Adrenal gland (tissue), 12 donors: ENCODE results near the gene SART3. TPM values are rescaled to one million over a fixed set of nuclear protein-coding genes. Genes with fewer than 3 reads are reported as not detected.
"Not testable (repeated sequence)": the region's sequence is repeated elsewhere in the genome, so short reads cannot be mapped to it uniquely, and the experiment has no call there.

Experiments used
- DNase-seq, 7 donors: peaks; one replicate each; pipeline ENCODE4 v3.0.0-alpha.2; 2019 to 2020
- H3K27ac ChIP-seq, 5 donors: fragments of 200-600 bp; sonication (generic) in 4 of 5; 1 replicate in 3 of 5; 2 replicates in 2 of 5; pipeline versions ENCODE4 v1.5.1 to v1.8.0; 2016 to 2020; ENCODE audit warnings: mild to moderate bottlenecking in 1 of 5
- H3K27me3 ChIP-seq: fragments of 200-600 bp; 2 replicates; pipeline ENCODE4 v1.8.0; 2021
- H3K36me3 ChIP-seq, 2 donors: fragments of 200-600 bp; replicated peaks in 1 of 2; 1 replicate in 1 of 2; 2 replicates in 1 of 2; pipeline versions ENCODE4 v1.5.1 to v1.8.0; 2018 to 2022
- H3K4me1 ChIP-seq, 2 donors: fragments of 200-600 bp; replicated peaks in 1 of 2; 1 replicate in 1 of 2; 2 replicates in 1 of 2; pipeline versions ENCODE4 v1.5.1 to v1.8.0; 2018 to 2021
- H3K4me3 ChIP-seq, 4 donors: fragments of 200-600 bp; sonication (generic) in 3 of 4; one replicate each; pipeline ENCODE4 v1.5.1; 2016 to 2018
- H3K9me3 ChIP-seq, 3 donors: fragments of 200-600 bp; sonication (generic) in 1 of 3; replicated peaks in 1 of 3; 1 replicate in 2 of 3; 2 replicates in 1 of 3; pipeline versions ENCODE4 v1.5.1 to v1.8.0; 2016 to 2021
- CTCF ChIP-seq, 6 experiments: fragments of 450-650 bp in 4 of 6; fragments of 200-600 bp in 2 of 6; sonication (generic) in 1 of 6; IDR thresholded peaks; 1 replicate in 5 of 6; 2 replicates in 1 of 6; pipeline versions ENCODE4 v1.5.1 to v1.8.0; 2016 to 2021; ENCODE audit warnings: antibody characterized with exemption in 6 of 6, mild to moderate bottlenecking in 2 of 6, moderate library complexity in 1 of 6
- POLR2A ChIP-seq, 2 donors: fragments of 450-650 bp; IDR thresholded peaks; one replicate each; pipeline ENCODE4 v1.6.1; 2017; ENCODE audit warnings: antibody characterized with exemption in 2 of 2, mild to moderate bottlenecking in 2 of 2, moderate library complexity in 1 of 2
- WGBS, 4 donors: extraction: QIAGEN DNeasy Blood & Tissue Kit in 2 of 4; methylation state at CpG; one replicate each; pipeline versions ENCODE4 v1.1.5 to v1.1.7; 2013 to 2017; 5-methylcytosine and 5-hydroxymethylcytosine counted together
- intact Hi-C, 2 donors: fragments of 100-400 bp; cut with DNase I; formaldehyde crosslinking; loops; one replicate each; pipeline versions ENCODE4 v1.14.1 to v1.15.0; 2022 to 2023
- polyA plus RNA-seq, 3 donors: library from polyadenylated mRNA; stranded (reverse); fragments of 200-250 nt in 2 of 3; fragments of 350-450 nt in 1 of 3; fragmentation: Illumina TruSeq in 1 of 3; extraction: RNeasy Lipid Tissue Mini Kit (QIAGEN cat#74804) in 1 of 3; gene quantifications; one replicate each; pipeline ENCODE4 v1.2.3, GENCODE V29; 2013 to 2014
- total RNA-seq, 9 donors: library from RNA; depleted of rRNA in 4 of 9; stranded (reverse); fragments of >200 nt in 4 of 9; fragments of 120-200 nt in 1 of 9; fragmentation: NEBNext Ultra II Directional in 1 of 9; extraction: Animal tissue kit (Norgen Biotek cat#: 25700) in 1 of 9; gene quantifications; one replicate each; pipeline versions ENCODE4 v1.1.0 to v1.2.4, GENCODE V29; 2013 to 2023
- donor health status: healthy with polysubstance abuse.
- donor health status: Bipolar disorder and iron deficiency.
- donor health status: DM: yes; HTN: yes; CAD: no.
- donor health status: DM: no; HTN: no; CAD: no.
- donor health status: DM: no; HTN: no; CAD: no.
- donor health status: DM: yes; HTN: yes; CAD: no.

Gene SART3
- total and polyA plus RNA-seq, 12 donors, result 27.5 to 79.3 (median 39.7) TPM

GRCh38 chr12:108559748-108560147 lies 1.2 kb downstream of the SART3 start:
- Histone ChIP-seq H3K4me3 (peak overlapping the region in 2 of 4 donors; percentile 81 to 85), H3K27ac (peak overlapping the region in 1 of 5 donors; percentile 98), H3K9me3 (no peaks in the 10 kb centered on the region), H3K36me3 (peaks cover 0 to 8% of the 10 kb centered on the region in 2 donors), H3K27me3 (no peaks in the 10 kb centered on the region), H3K4me1 (peaks cover 15 to 61% of the 10 kb centered on the region in 2 donors)
- TF ChIP-seq CTCF (IDR thresholded peaks at IDR 0.05) (no peak), POLR2A (IDR thresholded peaks at IDR 0.05) (no peak)
- intact Hi-C loops, result loop anchor here in 1 of 2 donors (10.0 kb wide), 1 partner anchor 235 kb away; no protein-coding TSS in a partner anchor
- 49 to 71% (median 55%) methylated on average over 3 of the region's 3 CpGs for WGBS, 4 donors
- no peak for DNase-seq

- no peaks in the 10 kb centered on the region for H3K27me3 ChIP-seq
- no peak for TF ChIP-seq CTCF (IDR thresholded peaks at IDR 0.05)
- TF ChIP-seq POLR2A (IDR thresholded peaks at IDR 0.05), result no peak
- H3K4me3 ChIP-seq, result no peak overlapping the region
- peaks cover 15 to 58% of the 10 kb centered on the region in 2 donors for H3K4me1 ChIP-seq
- no peaks in the 10 kb centered on the region for H3K9me3 ChIP-seq
- WGBS, 4 donors, result 83 to 87% (median 85%) methylated on average over 12 to 14 of the region's 14 CpGs
- intact Hi-C loops, result no loop called here
- no peak for DNase-seq
- H3K27ac ChIP-seq, result no peak overlapping the region
- H3K36me3 ChIP-seq, result peaks cover 0 to 2% of the 10 kb centered on the region in 2 donors
These were observed 1.8 kb downstream of the SART3 start for GRCh38 chr12:108559007-108559655.

- H3K9me3 ChIP-seq, H3K36me3 ChIP-seq, DNase-seq, intact Hi-C loops, H3K27me3 ChIP-seq, H3K27ac ChIP-seq, H3K4me3 ChIP-seq: not testable (repeated sequence)
- H3K4me1 ChIP-seq, result peaks cover 8 to 59% of the 10 kb centered on the region in 2 donors
- 82 to 93% (median 92%) methylated on average over 9 of the region's 9 CpGs for WGBS, 4 donors
These were observed 5.6 kb downstream of the SART3 start for GRCh38 chr12:108555383-108555782.

- Histone ChIP-seq H3K9me3 (no peaks in the 10 kb centered on the region), H3K4me3 (no peak overlapping the region), H3K27ac (no peak overlapping the region), H3K36me3 (peaks cover 0 to 1% of the 10 kb centered on the region in 2 donors), H3K4me1 (peaks cover 0 to 43% of the 10 kb centered on the region in 2 donors), H3K27me3 (no peaks in the 10 kb centered on the region)
- no peak for DNase-seq
- TF ChIP-seq POLR2A (IDR thresholded peaks at IDR 0.05) (no peak), CTCF (IDR thresholded peaks at IDR 0.05) (no peak)
- intact Hi-C loops, result no loop called here
- WGBS, 4 donors, result 90 to 96% (median 93%) methylated on average over 5 of the region's 5 CpGs
These were observed 7.2 kb downstream of the SART3 start for GRCh38 chr12:108553799-108554198.

GRCh38 chr12:108551535-108551934 lies 9.4 kb downstream of the SART3 start:
- no peak overlapping the region for H3K4me3 ChIP-seq
- no peak for DNase-seq
- no peaks in the 10 kb centered on the region for H3K9me3 ChIP-seq
- H3K27me3 ChIP-seq, result no peaks in the 10 kb centered on the region
- TF ChIP-seq CTCF (IDR thresholded peaks at IDR 0.05), result no peak
- TF ChIP-seq POLR2A (IDR thresholded peaks at IDR 0.05), result no peak
- H3K27ac ChIP-seq, result no peak overlapping the region
- H3K4me1 ChIP-seq, result peaks cover 0 to 29% of the 10 kb centered on the region in 2 donors
- 79 to 91% (median 84%) methylated on average over 5 of the region's 5 CpGs for WGBS, 4 donors
- H3K36me3 ChIP-seq, result peaks cover 0 to 24% of the 10 kb centered on the region in 2 donors
- intact Hi-C loops, result no loop called here
